Putamen (tissue), 1 donor: ENCODE results near the gene SNAPC4.

Experiments used
- DNase-seq: peaks from one replicate; pipeline ENCODE4 v3.0.0-alpha.2; 2016; ENCODE audit warnings: low spot score

SNAPC4 gene

DNA sequence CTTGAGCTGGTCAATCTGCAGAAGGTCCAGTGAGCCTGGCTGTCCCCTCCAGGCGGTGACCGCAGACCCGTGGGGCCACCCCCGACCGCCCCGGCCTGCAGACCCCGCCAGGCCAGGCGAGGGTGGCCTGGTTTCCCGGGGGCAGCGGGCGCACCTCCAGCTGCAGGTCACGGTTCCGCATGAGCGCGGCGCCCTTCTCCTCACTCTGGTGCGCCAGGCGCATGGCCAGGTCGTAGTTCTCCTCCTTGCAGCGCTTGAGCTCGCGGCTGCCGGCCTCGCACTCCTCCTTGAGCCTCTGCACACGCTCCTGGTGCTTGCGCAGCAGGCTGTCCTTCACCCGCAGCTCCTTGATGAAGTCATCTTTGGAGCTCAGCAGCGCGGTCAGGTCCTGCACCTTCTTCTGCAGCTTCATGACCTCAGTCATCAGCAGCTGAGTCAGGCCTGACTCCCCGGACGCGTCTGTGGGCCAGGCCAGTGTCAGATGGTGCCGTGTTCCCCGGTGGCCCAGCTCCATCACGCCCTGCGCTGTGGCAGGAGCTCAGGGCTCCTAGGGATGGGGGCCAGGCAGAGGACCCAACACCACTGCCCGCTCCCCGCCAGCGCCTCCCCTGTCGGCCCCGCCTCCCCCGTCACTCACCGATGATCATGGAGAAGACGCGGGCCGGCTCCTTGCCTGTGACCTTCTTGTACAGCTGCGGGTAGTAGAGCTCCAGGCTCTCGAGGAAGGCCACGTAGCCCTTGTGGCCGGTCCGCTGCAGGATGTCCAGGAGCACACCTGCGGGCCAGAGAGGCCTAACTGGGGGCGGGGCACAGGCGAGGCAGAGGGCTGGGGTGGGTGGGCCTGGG is 29.1 kb downstream of the SNAPC4 start:
- no peak for DNase-seq

DNA sequence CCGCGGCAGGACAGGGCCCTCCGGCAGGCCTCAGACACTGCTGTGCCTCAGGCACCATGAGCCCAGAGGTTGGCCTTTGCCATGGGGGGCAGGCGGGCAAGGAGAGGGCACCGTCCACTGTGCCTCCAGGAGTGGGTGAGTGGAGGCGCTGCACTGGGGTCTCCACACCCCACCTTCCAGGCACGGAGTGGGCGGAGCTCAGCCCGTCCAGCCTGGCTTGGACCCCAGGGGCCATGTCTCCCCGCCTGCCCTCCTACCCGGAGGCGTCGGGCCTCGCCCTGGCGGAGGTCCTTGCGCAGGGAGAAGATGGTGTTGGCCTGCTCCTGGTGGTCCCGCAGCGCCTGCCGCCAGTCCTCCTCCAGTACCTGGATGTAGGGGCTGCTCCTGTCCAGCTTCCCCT is 29.9 kb downstream of the SNAPC4 start:
- no peak for DNase-seq

DNA sequence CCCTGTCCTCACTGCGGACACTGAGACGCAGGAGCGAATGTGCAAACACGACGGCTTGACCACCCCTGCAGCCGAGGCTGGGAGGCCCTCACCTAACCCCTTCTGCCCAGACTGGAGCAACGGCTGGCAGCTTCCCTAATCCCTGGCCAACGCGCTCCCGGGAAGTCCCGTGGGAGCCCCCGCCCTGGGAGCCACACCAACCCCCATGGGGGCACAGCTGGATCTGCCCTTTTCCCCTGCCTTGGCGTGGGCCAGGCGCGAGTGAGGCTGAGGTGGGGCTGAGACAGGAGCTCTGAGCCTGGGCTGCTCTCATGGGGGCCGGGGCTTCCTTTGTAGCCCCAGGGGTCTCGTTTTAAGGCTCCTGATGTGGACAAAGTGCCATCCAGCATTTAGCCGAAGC is 31.8 kb downstream of the SNAPC4 start:
- DNase-seq: no peak

DNA sequence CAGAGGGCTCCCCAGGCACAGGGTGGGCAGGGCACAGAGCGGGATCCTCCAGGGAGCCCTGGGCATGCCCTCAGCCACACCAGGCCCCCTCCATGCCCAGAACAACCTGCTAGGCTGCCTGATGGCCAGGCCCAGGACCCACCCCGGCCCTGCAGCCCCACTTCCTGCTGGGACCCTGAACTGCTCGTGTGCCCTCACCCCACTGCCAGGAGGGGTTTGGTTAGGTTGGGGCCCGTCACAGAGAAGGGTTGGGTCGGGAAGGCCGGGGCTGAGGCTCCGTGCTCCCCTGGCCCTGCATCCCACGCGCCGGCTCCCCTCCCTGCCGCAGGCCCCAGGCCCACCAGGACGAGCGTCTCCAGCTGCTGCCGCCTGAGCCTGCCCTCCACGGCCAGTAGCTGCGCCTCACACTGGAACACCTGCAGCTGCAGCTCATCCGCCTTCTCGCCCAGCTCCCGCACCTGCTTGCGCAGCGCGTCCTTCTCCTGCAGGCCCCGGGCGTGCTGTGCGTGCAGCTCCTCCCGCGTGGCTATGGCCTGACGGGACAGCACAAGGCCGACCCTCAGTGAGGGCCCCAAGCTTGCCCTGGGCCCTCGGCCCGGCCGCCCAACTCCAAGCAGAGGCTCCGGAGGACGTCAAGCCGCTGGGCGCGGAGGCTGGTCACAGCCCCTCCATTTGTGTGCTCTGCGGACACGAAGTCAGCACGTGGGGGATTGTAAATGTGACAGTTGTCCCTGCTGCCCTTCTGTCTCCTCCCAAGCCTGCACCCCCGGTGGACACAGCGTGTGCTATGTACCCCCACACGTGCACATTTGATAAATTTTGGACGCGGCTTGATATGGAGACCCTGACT is 32.4 kb downstream of the SNAPC4 start:
- no peak for DNase-seq

DNA sequence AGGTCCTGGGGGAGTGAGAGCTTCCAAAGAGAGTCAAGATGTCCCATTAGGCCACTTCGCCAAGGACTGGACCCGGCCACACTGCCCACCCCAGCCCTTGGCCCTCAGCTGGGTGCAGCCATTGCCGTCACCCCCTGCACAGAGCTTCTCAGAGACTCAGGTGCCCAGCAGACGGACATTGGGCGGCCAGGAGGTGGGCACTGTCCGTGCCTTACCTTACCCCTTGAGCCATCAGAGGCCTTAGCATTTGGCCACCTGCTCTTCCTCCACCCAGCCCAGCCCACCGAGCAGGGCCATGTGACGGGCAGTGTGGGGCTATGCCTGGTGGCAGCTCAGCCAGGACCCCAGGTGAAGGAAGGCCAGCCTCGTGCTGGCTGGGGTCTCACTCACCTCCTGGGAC is 33.1 kb downstream of the SNAPC4 start:
- DNase-seq: no peak

DNA sequence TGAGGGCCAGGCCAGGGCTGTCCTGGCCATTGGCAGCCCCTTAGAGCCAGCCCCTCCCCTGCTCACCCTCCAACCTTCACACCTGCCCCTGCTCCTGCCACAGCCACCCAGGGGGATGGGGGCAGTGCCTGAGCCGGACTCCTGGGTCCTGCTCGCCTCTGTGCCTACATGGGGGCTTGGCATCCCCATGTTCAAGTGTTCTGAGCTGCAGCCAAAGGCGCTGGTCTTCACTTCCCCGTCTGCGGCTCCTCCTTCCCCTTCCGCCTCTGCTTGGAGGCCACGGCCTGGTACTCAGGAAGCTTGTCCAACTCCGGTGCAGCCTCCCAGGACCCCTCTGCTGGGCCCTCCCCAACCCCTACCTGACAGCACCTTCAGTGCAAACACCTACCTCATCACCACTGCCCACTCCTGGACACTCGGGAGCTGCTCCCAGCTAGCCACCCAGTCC is 34.2 kb downstream of the SNAPC4 start:
- no peak for DNase-seq

DNA sequence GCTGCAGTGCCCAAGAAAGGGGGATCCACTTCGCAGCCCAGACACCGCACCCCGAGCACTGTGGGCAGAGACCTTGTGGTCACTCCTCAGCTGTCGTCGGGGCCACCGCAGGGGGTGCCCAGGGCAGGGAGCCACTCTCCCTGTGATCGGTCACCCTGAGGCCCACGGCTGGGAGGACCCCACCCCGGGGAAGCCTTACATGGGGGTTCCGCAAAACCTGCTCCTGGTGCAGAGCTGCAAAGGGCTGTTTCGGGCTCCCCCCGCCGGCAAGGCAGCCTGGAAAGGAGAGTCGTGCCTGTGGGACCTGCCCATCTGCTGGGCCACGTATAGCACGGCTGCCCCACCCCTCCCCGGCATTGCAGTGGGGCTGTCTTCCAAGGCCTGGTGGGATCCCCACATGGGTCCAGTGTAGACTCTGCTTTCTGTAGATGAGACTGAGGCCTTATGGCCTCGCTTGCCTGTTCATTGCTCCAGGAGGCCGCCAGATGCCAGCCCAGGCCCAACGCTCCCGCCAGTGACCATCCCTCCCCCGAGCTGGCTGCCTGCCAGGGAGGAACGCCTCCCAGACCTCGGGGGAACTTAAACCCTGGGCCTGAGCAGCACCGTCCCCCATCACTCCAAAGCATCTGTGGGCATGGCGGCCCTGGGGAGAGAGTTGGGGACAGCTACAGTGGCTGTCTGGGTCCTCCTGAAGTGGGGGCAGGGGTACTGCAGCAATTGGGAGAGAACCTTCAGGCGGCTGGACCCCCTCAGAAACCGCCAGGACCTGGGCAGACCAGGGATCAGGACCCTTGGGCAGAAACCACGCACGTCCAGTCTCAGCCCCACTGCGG is 34.8 kb downstream of the SNAPC4 start:
- no peak for DNase-seq

DNA sequence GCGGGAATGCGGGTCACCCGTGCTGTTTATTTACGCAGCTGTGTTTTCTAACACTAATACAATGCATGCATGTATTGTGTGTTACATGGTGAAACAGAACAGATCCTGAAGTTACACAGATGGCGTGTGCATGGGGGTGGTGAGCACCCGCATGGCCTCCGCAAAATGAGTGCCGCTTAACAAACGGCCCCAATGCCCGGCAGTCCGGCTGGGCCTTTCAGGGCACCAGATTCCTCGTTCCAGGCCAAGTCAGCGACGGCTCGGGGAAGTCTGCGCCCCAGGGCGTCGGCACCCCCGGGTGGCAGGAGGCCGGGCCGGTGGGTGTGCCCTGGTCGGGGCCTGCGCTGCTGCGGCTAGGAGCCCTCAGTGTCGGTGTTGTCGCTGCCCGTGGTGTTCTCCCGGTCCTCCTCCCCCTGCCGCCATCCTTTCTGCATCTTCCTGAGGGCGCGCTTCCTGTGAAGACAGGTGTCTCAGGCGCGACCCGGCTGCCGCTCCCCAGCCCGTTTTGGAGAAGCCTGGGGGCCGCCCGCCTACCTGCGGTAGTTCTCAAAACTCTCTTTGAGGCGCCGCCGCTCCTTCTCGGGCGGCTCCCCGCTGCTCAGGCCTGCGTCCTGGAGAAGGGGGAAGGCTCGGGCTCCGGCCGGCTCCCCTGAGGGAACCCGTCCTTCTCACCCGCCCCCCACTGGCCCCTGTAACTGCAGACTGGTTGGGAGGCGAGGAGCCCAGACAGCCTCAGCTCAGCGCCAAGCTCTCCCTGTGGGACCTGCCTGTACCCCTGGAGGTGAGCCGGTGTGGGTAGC is 35.8 kb downstream of the SNAPC4 start:
- DNase-seq: no peak

DNA sequence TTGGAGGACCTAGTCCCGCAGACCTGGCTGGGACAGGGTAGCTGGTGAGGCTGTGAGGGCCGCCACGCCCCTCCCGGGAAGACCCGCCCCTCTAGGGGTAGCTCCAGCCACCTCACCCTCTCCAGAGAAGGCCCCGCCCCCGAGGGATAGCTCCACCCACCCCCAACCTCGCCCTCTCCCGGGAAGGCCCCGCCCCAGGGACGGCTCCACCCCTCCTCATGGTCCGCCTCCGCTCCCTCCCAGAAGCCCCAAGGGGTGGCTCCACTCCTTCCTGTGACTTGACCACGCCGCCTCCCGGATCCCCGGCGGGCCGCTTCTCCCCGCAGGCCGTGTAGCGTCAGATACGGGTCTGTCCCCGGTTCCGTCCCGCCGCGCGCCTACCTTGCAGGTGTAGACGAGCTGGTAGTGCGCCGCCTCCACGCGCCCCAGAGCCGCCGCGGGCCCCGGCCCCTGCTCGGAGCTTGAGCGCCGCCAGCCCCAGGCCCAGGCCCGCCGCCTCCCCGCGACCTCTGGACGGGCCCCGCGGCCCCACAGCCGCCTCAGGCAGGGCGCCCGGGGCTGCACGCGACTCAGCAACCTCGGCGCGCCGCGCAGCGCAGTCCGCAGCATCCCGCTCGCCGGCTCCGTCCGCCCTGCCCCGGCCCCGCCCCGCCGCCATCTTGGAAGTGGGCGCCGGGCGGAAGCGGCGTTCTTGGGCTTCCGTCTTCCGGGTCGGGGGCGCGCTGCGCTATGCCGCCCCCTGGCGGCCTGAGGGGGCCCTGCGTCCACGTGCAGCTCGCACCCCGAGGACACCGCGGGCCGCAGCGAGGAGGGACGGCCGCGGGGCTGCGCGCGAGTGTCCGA is 36.6 kb downstream of the SNAPC4 start, which contains the start of gene DNLZ:
TSS of gene DNLZ (minus strand) at position 639 of the 843 bp plus-strand sequence. CDS start at position 609, 30 bp downstream.
- peak; percentile 94 for DNase-seq

DNA sequence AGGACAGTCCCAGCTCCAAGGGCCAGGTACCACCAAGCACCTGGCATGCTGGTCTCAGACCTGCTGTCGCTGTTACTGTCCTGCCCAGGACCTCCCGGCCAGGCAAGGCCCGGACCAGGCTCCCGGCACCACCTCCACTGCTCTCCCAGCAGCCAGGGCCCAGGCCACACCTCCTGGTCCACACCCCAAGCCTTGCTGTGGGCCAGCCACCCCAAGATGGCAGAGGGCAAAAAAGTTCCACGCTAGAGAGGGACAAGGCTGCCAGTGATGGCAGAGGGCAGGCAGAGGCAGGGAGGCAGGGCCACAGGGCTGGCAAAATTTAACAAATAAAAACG is 37.6 kb downstream of the SNAPC4 start:
- DNase-seq: no peak

DNA sequence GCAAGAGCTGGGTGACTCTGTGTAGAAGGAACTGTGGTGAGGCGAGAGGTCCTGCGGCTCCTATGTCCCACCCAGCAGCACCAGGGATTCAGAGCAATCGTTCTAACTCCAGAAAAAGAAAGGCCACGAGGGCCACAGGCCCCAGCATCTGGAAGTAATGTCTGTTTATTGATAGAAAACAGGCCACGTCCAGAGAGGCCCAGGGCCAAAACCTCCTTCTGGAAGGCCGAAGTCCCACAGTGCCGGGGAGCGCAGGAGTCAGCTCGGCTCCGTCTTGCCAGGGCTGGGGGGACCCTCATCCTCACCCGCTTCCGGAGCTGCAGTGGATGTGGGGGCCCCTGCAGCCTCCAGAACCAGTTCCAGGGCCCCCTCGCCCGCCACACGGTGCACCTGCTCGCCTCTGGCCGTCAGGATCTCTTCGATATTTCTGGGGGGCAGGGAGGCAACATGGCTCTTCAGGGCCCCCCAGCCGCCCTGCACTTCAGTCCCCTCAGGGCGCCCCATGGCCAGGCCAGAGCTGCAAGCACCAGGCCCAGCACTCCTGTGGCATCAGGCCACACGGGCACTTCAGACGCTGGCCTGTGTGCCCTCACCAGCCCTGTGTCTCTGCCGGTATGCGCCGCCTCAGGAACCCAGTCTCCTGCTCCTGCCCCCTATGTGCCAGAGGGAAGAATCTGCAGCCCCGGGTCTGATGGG is 38.1 kb downstream of the SNAPC4 start:
- DNase-seq: no peak

DNA sequence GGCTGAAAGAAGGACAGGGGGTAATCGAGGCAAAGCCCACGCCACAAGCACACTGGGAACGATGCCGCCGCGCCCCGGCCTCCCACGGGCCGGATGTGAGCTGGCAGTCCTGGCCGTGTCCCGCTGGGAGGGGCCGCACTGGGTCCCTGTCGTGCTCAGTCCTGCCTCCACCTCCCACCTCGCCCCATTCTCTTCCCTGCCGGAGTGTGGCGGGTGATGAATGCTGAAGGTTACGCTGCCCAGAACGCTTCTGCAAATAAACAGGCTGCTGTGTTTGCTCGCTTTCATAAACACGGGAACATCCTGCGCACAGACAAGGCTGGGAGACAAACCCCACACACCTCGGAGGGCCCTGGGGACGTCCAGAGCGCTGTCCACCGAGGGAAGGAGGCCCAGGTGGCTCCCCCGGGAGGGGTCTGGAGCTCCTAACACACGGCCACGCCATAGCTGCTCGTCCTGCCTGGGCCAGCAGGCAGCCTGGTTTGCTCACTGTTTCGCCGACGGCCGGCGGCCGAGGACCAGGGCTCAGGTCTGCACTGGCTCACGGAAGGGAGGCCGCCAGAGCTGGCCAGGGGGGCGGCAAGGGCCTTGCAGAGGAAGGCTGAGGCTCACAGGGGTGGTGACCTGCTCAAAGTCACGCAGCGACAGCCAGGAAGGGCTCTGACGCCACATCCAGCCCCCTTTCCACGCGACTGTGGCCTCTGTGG is 38.8 kb downstream of the SNAPC4 start:
- DNase-seq: no peak

DNA sequence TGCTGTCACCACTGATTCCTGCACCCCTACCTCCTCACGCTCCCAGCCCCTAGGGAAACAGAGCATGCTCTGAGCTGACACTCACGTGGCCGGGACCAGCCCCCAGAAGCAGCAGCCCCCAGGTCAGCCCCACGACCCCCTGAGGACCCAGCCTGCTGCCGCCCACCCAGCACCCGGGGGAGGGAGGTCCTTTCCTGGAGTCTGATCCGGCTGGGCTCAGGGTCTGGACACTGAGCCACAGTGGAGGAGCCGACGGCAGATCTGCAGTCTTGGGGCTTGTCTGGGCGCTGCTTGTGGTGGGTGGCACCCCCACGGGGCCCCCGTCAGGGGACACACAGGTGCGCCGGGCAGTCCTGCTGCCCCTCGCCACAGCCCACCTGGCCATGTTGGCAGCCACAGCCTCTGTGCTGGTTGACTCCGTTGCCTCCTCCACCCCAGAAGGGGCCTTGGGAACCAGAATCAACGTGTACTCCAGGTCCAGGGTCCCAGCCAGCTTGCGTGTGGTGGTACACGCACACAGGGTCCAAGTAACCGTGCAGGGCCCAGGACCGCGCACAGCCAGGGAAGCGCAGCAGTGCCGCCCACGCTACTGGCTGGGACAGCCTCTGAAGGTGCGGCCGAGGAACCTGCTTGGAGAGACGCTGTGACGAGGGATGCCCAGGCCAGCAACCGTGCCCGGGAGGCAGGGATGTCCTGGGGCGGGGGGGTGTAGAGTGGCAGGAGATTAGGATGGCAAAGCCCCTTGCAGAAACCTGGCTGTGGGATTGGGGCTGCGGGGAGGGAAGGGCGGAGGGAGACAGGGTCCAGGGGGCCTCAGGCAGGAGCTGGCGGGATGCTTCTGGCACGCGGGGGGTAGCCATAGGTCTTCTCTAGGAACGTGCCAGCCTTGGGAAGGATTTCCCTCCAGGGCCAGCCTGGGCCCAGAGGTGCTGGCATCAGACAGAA is 39.9 kb downstream of the SNAPC4 start:
- no peak for DNase-seq

DNA sequence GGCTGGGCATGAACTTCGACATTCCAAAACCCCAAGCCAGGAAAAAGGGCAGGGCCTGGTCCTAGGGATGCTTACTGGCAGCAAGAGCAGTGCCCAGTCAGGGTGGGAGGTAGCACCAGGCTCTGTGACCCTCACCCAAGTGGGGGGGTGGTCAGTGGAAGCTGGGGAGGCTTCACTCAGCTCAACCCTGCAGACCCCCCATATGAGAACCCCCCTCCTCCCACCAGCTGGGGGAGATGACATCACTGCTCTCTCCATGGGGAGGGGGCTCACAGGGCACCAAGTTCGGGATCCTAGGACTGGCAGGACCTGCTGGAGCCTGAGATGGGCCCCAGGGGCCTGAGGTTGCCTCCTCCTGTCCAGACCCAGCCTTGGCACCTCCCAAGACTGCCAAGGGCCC is 41.1 kb downstream of the SNAPC4 start:
- DNase-seq: no peak

DNA sequence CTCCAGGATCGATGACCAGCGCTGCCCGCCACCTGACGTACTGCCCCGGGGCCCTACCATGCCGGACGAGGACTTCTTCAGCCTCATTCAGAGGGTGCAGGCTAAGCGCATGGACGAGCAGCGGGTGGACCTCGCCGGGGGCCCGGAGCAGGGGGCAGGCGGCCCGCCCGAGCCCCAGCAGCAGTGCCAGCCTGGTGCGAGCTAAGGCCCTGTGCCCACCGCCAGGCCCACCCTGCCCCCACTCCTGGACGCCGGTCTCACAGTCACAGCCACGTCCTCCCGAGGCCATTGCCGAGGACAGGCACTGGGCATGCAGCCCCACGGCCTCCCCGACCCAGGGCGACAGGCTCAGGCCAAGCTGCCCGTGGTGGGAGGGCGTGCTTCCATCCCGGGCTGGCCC is 42.0 kb downstream of the SNAPC4 start:
- no peak for DNase-seq

DNA sequence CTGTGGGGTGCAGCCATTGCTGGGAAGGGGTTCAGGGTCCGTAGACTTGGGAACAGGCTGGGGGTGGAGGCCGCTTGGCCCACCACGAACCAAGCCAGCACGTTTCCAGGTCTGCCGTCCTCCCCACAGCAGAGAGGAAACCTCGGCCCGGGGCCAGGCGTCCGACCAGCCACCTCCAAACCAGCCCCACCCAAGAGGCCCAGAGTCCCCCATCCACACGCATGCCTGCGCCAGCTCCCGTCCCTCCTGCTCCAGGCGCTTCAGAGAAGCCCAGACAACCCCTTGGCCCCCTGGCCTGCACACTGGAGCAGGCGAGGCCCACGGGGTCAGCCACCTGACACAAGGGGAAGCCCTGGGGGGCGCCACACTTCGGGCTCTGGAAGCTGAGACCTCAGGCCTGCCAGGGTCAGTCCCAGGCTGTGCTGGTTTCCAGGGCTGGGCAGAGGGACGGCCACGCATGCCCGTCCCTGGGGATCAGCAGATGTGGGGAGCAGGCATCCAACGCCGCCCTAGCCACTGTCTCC is 42.7 kb downstream of the SNAPC4 start:
- no peak for DNase-seq

DNA sequence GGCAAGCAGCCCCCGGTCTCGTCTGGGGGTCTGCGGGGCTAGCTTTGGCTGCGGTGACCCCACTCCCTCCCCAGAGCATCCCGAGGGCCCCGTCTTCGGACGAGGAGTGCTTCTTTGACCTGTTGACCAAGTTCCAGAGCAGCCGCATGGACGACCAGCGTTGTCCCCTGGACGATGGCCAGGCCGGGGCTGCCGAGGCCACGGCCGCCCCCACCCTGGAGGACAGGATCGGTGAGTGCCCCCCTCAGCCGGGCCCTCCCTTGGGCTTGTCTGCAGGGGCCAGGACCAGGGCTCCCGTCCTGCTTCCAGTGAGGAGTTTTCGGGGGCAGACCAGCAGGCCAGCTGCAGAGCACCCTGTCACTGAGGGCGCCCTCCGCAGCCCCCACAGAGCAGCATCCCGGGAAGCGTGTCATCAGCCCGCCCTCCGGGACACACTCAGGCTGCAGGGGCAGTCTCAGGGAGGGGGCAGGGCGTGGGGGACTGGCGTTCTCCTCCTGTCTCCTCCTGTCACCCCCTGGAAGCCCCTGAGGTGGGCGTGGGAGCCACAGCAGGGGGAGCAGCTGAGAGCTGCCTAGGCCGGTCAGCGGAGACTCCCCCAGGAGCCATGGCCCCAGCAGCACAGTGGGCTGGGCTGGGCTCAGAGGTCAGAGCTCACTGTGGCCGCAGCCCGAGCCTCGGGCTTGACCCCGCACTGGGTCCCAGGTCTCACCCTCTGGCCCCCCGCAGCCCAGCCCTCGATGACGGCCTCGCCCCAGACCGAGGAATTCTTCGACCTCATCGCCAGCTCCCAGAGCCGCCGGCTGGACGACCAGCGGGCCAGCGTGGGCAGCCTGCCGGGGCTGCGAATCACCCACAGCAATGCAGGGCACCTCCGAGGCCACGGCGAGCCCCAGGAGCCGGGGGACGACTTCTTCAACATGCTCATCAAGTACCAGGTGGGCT is 44.1 kb downstream of the SNAPC4 start:
- no peak for DNase-seq
